ENCODE results near the gene CBFB. TPM values are rescaled to one million over a fixed set of nuclear protein-coding genes. Genes with fewer than 3 reads are reported as not detected.

CBFB gene
- total and polyA plus RNA-seq, 2 of the 13 experiments (the other 11 are each of a cell fraction or from before 2014, with no cell fraction given) = 22.1 to 70.8 TPM

GRCh38 chr16:67150047-67150832 is 121.3 kb downstream of the CBFB start (continued):
- TF ChIP-seq PHF8 (CRISPR knock-in tag; IDR thresholded peaks at IDR 0.05) = no peak
- no peak for TF ChIP-seq ZEB1 (IDR thresholded peaks at IDR 0.05; ENCODE audit: insufficient replicate concordance, low read depth)
- no peak for TF ChIP-seq PREB (CRISPR knock-in tag; IDR thresholded peaks at IDR 0.05)
- TF ChIP-seq ZNF615 (CRISPR knock-in tag; IDR thresholded peaks at IDR 0.05; ENCODE audit: borderline replicate concordance) = no peak
- no peak for TF ChIP-seq FOXP4 (CRISPR knock-in tag; IDR thresholded peaks at IDR 0.05)
- TF ChIP-seq KLF13 (CRISPR knock-in tag; IDR thresholded peaks at IDR 0.05) = no peak
- TF ChIP-seq PRMT3 (CRISPR knock-in tag; IDR thresholded peaks at IDR 0.05; ENCODE audit: borderline replicate concordance, low read depth) = no peak
- TF ChIP-seq MYPOP (CRISPR knock-in tag; IDR thresholded peaks at IDR 0.05) = no peak
- TF ChIP-seq HOXA3 (CRISPR knock-in tag; IDR thresholded peaks at IDR 0.05) = 0 out of 2 replicates have a peak, but pooled peaks have one; percentile 38
- no peak for TF ChIP-seq CEBPZ (IDR thresholded peaks at IDR 0.05; ENCODE audit: low read length)
- no peak for TF ChIP-seq KDM3A (CRISPR knock-in tag; IDR thresholded peaks at IDR 0.05; ENCODE audit: low read depth)
- TF ChIP-seq MAF1 (CRISPR knock-in tag; IDR thresholded peaks at IDR 0.05; ENCODE audit: borderline replicate concordance) = no peak
- TF ChIP-seq SIN3A (IDR thresholded peaks at IDR 0.05; ENCODE audit: borderline replicate concordance, low read depth, low read length) = no peak
- TF ChIP-seq CREM (IDR thresholded peaks at IDR 0.05) = no peak
- no peak for TF ChIP-seq CREM (CRISPR knock-in tag; IDR thresholded peaks at IDR 0.05)
- no peak for TF ChIP-seq ZKSCAN5 (CRISPR knock-in tag; IDR thresholded peaks at IDR 0.05)
- no peak for TF ChIP-seq THYN1 (CRISPR knock-in tag; IDR thresholded peaks at IDR 0.05; ENCODE audit: borderline replicate concordance, low read depth)
- no peak for TF ChIP-seq ZNF713 (CRISPR knock-in tag; IDR thresholded peaks at IDR 0.05)
- TF ChIP-seq PITX1 (CRISPR knock-in tag; IDR thresholded peaks at IDR 0.05) = no peak
- no peak for TF ChIP-seq ZNF17 (CRISPR knock-in tag; IDR thresholded peaks at IDR 0.05)
- TF ChIP-seq NFE2L1 (CRISPR knock-in tag; IDR thresholded peaks at IDR 0.05; ENCODE audit: borderline replicate concordance) = no peak
- no peak for TF ChIP-seq MZF1 (CRISPR knock-in tag; IDR thresholded peaks at IDR 0.05; ENCODE audit: borderline replicate concordance)
